IMR-90 (cell line): ENCODE measurements around the gene NFATC3. TPM values are rescaled to one million over a fixed set of nuclear protein-coding genes. Genes with fewer than 3 reads are reported as not detected.
A peak's percentile ranks its signal among the peaks of the same experiment; 100 is the strongest.

Experiments used
- ATAC-seq: fragments of 200-7000 bp; cut with Tn5 transposase; 2 replicates; pipeline ENCODE4 v1.9.1; 2020; ENCODE audit warnings: low read depth, mild to moderate bottlenecking, moderate library complexity
- BruUV-seq: library from RNA; stranded (reverse); fragments of 400-500 nt; replicated peaks from 2 replicates; lab custom pipeline; 2021; lab: Mats Ljungman, UMichigan
- CTCF ChIA-PET: fragments of 300-600 bp; formaldehyde crosslinking; extraction: SDS; loops from one replicate; lab custom pipeline; 2021; ENCODE audit warnings: antibody characterized with exemption; lab: Yijun Ruan, JAX
- POLR2A ChIA-PET: fragments of 300-600 bp; sonication (Branson Sonifier 250); formaldehyde crosslinking; loops from one replicate; lab custom pipeline; 2022; ENCODE audit warnings: antibody characterized with exemption; ENCODE audit not compliant: unreplicated experiment; lab: Charles Lee
- DNase-seq: peaks from one replicate; pipeline ENCODE4 v3.0.0; 2013
- H2AFZ ChIP-seq: replicated peaks from 2 replicates; pipeline ENCODE3; 2013; ENCODE audit warnings: low read length, mild to moderate bottlenecking; ENCODE audit not compliant: poor library complexity
- H2AK5ac ChIP-seq: 2 replicates; pipeline ENCODE4 v1.6.1; 2013; ENCODE audit warnings: low read depth, low read length, inconsistent platforms
- H2AK9ac ChIP-seq: replicated peaks from 2 replicates; pipeline ENCODE3; 2013; ENCODE audit warnings: mild to moderate bottlenecking, low read depth, low read length, moderate library complexity; ENCODE audit not compliant: poor library complexity
- H2BK120ac ChIP-seq: 2 replicates; pipeline ENCODE4 v1.6.1; 2013; ENCODE audit warnings: low read depth, low read length, inconsistent platforms
- H2BK15ac ChIP-seq: 3 replicates; pipeline ENCODE4 v1.6.1; 2013; ENCODE audit warnings: low read depth, low read length, inconsistent platforms
- H2BK20ac ChIP-seq: 2 replicates; pipeline ENCODE4 v1.6.1; 2013; ENCODE audit warnings: low read depth, mild to moderate bottlenecking, inconsistent platforms, low read length, moderate library complexity
- H2BK5ac ChIP-seq: 2 replicates; pipeline ENCODE4 v1.6.1; 2013; ENCODE audit warnings: mild to moderate bottlenecking, low read depth, low read length, inconsistent platforms; ENCODE audit not compliant: poor library complexity, severe bottlenecking
- H3K14ac ChIP-seq: replicated peaks from 2 replicates; pipeline ENCODE4 v1.6.1; 2013; ENCODE audit warnings: low read depth, low read length, inconsistent platforms
- H3K18ac ChIP-seq: 2 replicates; pipeline ENCODE4 v1.6.1; 2013; ENCODE audit warnings: low read depth, low read length, control low read depth
- H3K23ac ChIP-seq: 2 replicates; pipeline ENCODE4 v1.6.1; 2013; ENCODE audit warnings: low read depth, low read length, inconsistent platforms
- H3K27ac ChIP-seq: 2 replicates; pipeline ENCODE4 v1.5.1; 2013; ENCODE audit warnings: mild to moderate bottlenecking, control low read depth, low read length; ENCODE audit not compliant: insufficient read depth
- H3K27me3 ChIP-seq: 2 replicates; pipeline ENCODE4 v1.6.1; 2013; ENCODE audit warnings: low read length; ENCODE audit not compliant: control insufficient read depth, insufficient read depth
- H3K36me3 ChIP-seq: 2 replicates; pipeline ENCODE4 v1.6.1; 2013; ENCODE audit warnings: low read length, mixed read lengths; ENCODE audit not compliant: control insufficient read depth, insufficient read depth
- H3K4ac ChIP-seq: 2 replicates; pipeline ENCODE4 v1.6.1; 2013; ENCODE audit warnings: low read depth, low read length, inconsistent platforms
- H3K4me1 ChIP-seq: 2 replicates; pipeline ENCODE4 v1.6.1; 2013; ENCODE audit warnings: low read length, mixed read lengths; ENCODE audit not compliant: control insufficient read depth, insufficient read depth
- H3K4me2 ChIP-seq: 2 replicates; pipeline ENCODE4 v1.6.1; 2013; ENCODE audit warnings: low read depth, mild to moderate bottlenecking, control low read depth, low read length, moderate library complexity
- H3K4me3 ChIP-seq: 2 replicates; pipeline ENCODE4 v1.5.1; 2013; ENCODE audit warnings: low read depth, mild to moderate bottlenecking, control low read depth, low read length, moderate library complexity; ENCODE audit not compliant: insufficient read depth
- H3K56ac ChIP-seq: 2 replicates; pipeline ENCODE4 v1.6.1; 2013; ENCODE audit warnings: low read length, inconsistent platforms; ENCODE audit not compliant: insufficient read depth; ENCODE audit errors: extremely low read depth
- H3K79me1 ChIP-seq, 2 experiments: 2 replicates each; pipeline ENCODE4 v1.6.1; 2013; ENCODE audit warnings: low read length in 2 of 2, inconsistent platforms in 1 of 2, low read depth in 1 of 2
- H3K9ac ChIP-seq: 2 replicates; pipeline ENCODE4 v1.6.1; 2013; ENCODE audit warnings: low read depth, low read length, control low read depth
- H3K9me1 ChIP-seq: 2 replicates; pipeline ENCODE4 v1.6.1; 2013; ENCODE audit warnings: low read length, inconsistent platforms; ENCODE audit not compliant: insufficient read depth
- H3K9me3 ChIP-seq: 2 replicates; pipeline ENCODE4 v1.6.1; 2013; ENCODE audit warnings: low read length; ENCODE audit not compliant: control insufficient read depth, insufficient read depth
- H4K20me1 ChIP-seq: 2 replicates; pipeline ENCODE4 v1.6.1; 2013; ENCODE audit warnings: low read length, inconsistent platforms; ENCODE audit not compliant: insufficient read depth
- H4K5ac ChIP-seq: 2 replicates; pipeline ENCODE4 v1.6.1; 2013; ENCODE audit warnings: mild to moderate bottlenecking, low read depth, low read length, control low read depth
- H4K8ac ChIP-seq, 2 experiments: 2 replicates each; pipeline ENCODE4 v1.6.1; 2013; ENCODE audit warnings: low read depth in 2 of 2, low read length in 2 of 2, control low read depth in 1 of 2, inconsistent platforms in 1 of 2
- H4K91ac ChIP-seq: 2 replicates; pipeline ENCODE4 v1.6.1; 2013; ENCODE audit warnings: low read depth, low read length, inconsistent platforms; ENCODE audit not compliant: insufficient read depth
- CEBPB ChIP-seq: IDR thresholded peaks from 2 replicates; pipeline ENCODE4 v1.6.1; 2012; ENCODE audit warnings: low read depth, low read length, improper control_type of control experiment
- CHD1 ChIP-seq: IDR thresholded peaks from 2 replicates; pipeline ENCODE4 v1.6.1; 2012; ENCODE audit warnings: low read depth, low read length, improper control_type of control experiment
- CTCF ChIP-seq: conservative IDR thresholded peaks from 2 replicates; pipeline ENCODE4 v1.5.1; 2012; ENCODE audit warnings: mild to moderate bottlenecking, low read depth, low read length, improper control_type of control experiment
- ELK1 ChIP-seq: fragments of 150-350 bp; IDR thresholded peaks from 2 replicates; pipeline ENCODE4 v1.6.1; 2016; ENCODE audit warnings: low read depth, mild to moderate bottlenecking, low read length, moderate library complexity, borderline replicate concordance
- FOS ChIP-seq: fragments of 150-350 bp; IDR thresholded peaks from 2 replicates; pipeline ENCODE4 v1.6.1; 2016; ENCODE audit warnings: low read depth, low read length
- MAFK ChIP-seq: IDR thresholded peaks from 2 replicates; pipeline ENCODE4 v1.6.1; 2012; ENCODE audit warnings: low read depth, low read length, improper control_type of control experiment
- MAZ ChIP-seq: IDR thresholded peaks from 2 replicates; pipeline ENCODE4 v1.6.1; 2012; ENCODE audit warnings: low read depth, mild to moderate bottlenecking, low read length, improper control_type of control experiment, moderate library complexity, borderline replicate concordance
- MXI1 ChIP-seq: IDR thresholded peaks from 2 replicates; pipeline ENCODE4 v1.6.1; 2012; ENCODE audit warnings: low read depth, mild to moderate bottlenecking, low read length, moderate library complexity, borderline replicate concordance
- NFE2L2 ChIP-seq: fragments of 150-350 bp; IDR thresholded peaks from 2 replicates; pipeline ENCODE4 v1.6.1; 2016; ENCODE audit warnings: low read depth, mild to moderate bottlenecking, low read length
- POLR2A ChIP-seq: IDR thresholded peaks from 2 replicates; pipeline ENCODE4 v1.6.1; 2012; ENCODE audit warnings: mild to moderate bottlenecking, low read depth, low read length
- RAD21 ChIP-seq: IDR thresholded peaks from 2 replicates; pipeline ENCODE4 v1.6.1; 2012; ENCODE audit warnings: low read length, improper control_type of control experiment
- SMC3 ChIP-seq: fragments of 150-350 bp; IDR thresholded peaks from 2 replicates; pipeline ENCODE4 v1.6.1; 2016; ENCODE audit warnings: low read depth, mild to moderate bottlenecking, antibody characterized with exemption, low read length, moderate library complexity
- dilution Hi-C: fragments of 300-500 bp; cut with HindIII; formaldehyde crosslinking; loops from one replicate; pipeline ENCODE4 v1.14.3; 2018; ENCODE audit warnings: low sequenced_read_pairs; ENCODE audit not compliant: unreplicated experiment
- in situ Hi-C: fragments of 300-500 bp; cut with MboI; formaldehyde crosslinking; loops from 3 replicates; pipeline ENCODE4 v1.14.3; 2019; ENCODE audit warnings: low sequenced_read_pairs, inconsistent platforms, mixed read lengths
- intact Hi-C: fragments of 100-400 bp; cut with micrococcal nuclease; formaldehyde crosslinking; loops from 2 replicates; pipeline ENCODE4 v1.10.0; 2022
- polyA plus RNA-seq, 3 experiments: library from polyadenylated mRNA; depleted of rRNA; stranded (reverse); fragments of >200 nt; gene quantifications; 2 replicates each; pipeline ENCODE4 v1.2.3, GENCODE V29; 2012; ENCODE audit warnings: low replicate concordance in 1 of 3
- total RNA-seq: library from RNA; depleted of rRNA; stranded (reverse); fragments of >200 nt; gene quantifications from 2 replicates; pipeline ENCODE4 v1.2.3, GENCODE V29; 2012

NFATC3 gene
- total and polyA plus RNA-seq, 2 of the 4 experiments (the other 2 are of a cell fraction) = 6.3 to 21.5 TPM

- Histone ChIP-seq H4K5ac (no peak overlapping the region), H3K36me3 (peaks cover 14% of the 10 kb centered on the region), H2BK20ac (no peak overlapping the region), H3K4me3 (no peak overlapping the region), H3K18ac (no peak overlapping the region), H3K27ac (no peak overlapping the region), H3K79me1 (peaks cover 4 to 19% of the 10 kb centered on the region in 2 experiments; a peak in 1 of 4 replicates), H3K27me3 (no peaks in the 10 kb centered on the region), H3K14ac (no peak overlapping the region), H3K56ac (no peak overlapping the region), H2AFZ (no peak overlapping the region), H2AK5ac (0 out of 2 replicates have a peak overlapping the region, but pooled peaks have one; percentile 4), H2BK5ac (no peak overlapping the region), H2BK120ac (no peak overlapping the region), H4K8ac (no peak overlapping the region), H3K9me1 (peaks cover 24% of the 10 kb centered on the region), H3K4me2 (no peak overlapping the region), H3K23ac (no peak overlapping the region), H3K9me3 (no peaks in the 10 kb centered on the region), H2AK9ac (no peak overlapping the region), H4K91ac (no peak overlapping the region), H3K4me1 (peaks cover 23% of the 10 kb centered on the region), H2BK15ac (no peak overlapping the region), H3K4ac (no peak overlapping the region), H4K20me1 (0 out of 2 replicates have a peak, but pooled peaks cover 4% of the 10 kb centered on the region), H3K9ac (no peak overlapping the region)
- POLR2A ChIA-PET = no interaction called here
- in situ Hi-C loops = no loop called here
- CTCF ChIA-PET = interaction anchor here (0.6 kb wide), 1 partner anchor 96 kb away, joined by 3 read pairs; no protein-coding TSS in a partner anchor
- no peak for ATAC-seq
- no peak for DNase-seq
- dilution Hi-C loops = no loop called here
- intact Hi-C loops = loop anchor here (10.0 kb wide), 1 partner anchor 243 kb away; no protein-coding TSS in a partner anchor
- TF ChIP-seq CTCF = no peak
- no peak for TF ChIP-seq CEBPB
- TF ChIP-seq MAZ = no peak
- TF ChIP-seq CHD1 = no peak
- TF ChIP-seq ELK1 = no peak
- no peak for TF ChIP-seq NFE2L2
- no peak for TF ChIP-seq POLR2A
- no peak for TF ChIP-seq RAD21
- no peak for TF ChIP-seq MAFK
- no peak for TF ChIP-seq SMC3
- TF ChIP-seq FOS = no peak
- TF ChIP-seq MXI1 = no peak
- BruUV-seq = no TSS peak
These were observed 3.1 kb upstream of the NFATC3 start for GRCh38 chr16:68081861-68082628.
